PC-3 (cell line): ENCODE measurements around the gene SLC25A12. TPM values are rescaled to one million over a fixed set of nuclear protein-coding genes. Genes with fewer than 3 reads are reported as not detected.

Source experiments
- ATAC-seq: fragments of 200-7000 bp; cut with Tn5 transposase; 2 replicates; pipeline ENCODE4 v1.9.1; 2020; ENCODE audit warnings: mild to moderate bottlenecking, moderate library complexity
- BruUV-seq: library from RNA; stranded (reverse); fragments of 400-500 nt; replicated peaks from 2 replicates; lab custom pipeline; 2021; lab: Mats Ljungman, UMichigan
- CTCF ChIA-PET: fragments of 300-600 bp; sonication (Branson Sonifier 250); formaldehyde crosslinking; loops from one replicate; lab custom pipeline; 2022; ENCODE audit warnings: antibody characterized with exemption; lab: Charles Lee
- POLR2A ChIA-PET: fragments of 300-600 bp; sonication (Branson Sonifier 250); formaldehyde crosslinking; loops from one replicate; lab custom pipeline; 2022; ENCODE audit warnings: antibody characterized with exemption; ENCODE audit not compliant: unreplicated experiment; lab: Charles Lee
- DNase-seq: peaks from one replicate; pipeline ENCODE4 v3.0.0-alpha.2; 2015
- H2AFZ ChIP-seq: fragments of 300-600 bp; sonication (generic); 2 replicates; pipeline ENCODE4 v1.6.0; 2016; ENCODE audit warnings: antibody characterized with exemption, low read length
- H3F3A ChIP-seq: fragments of 300-600 bp; sonication (generic); one replicate; pipeline ENCODE4 v1.6.0; 2017; ENCODE audit warnings: antibody characterized with exemption, low read length, control low read depth, mild to moderate bottlenecking; ENCODE audit not compliant: unreplicated experiment
- H3K27ac ChIP-seq: fragments of 300-600 bp; sonication (generic); 2 replicates; pipeline ENCODE4 v1.5.1; 2016; ENCODE audit warnings: mild to moderate bottlenecking, low read length
- H3K27me3 ChIP-seq: fragments of 300-600 bp; sonication (generic); 2 replicates; pipeline ENCODE4 v1.6.1; 2016; ENCODE audit warnings: low read length, mixed read lengths
- H3K36me3 ChIP-seq: fragments of 300-600 bp; sonication (generic); 2 replicates; pipeline ENCODE4 v1.6.1; 2016; ENCODE audit warnings: low read depth, mixed run types, low read length, mixed read lengths
- H3K4me1 ChIP-seq: fragments of 300-600 bp; sonication (generic); 2 replicates; pipeline ENCODE4 v1.5.1; 2016; ENCODE audit warnings: low read length; ENCODE audit not compliant: insufficient read depth
- H3K4me2 ChIP-seq: fragments of 300-600 bp; sonication (generic); 2 replicates; pipeline ENCODE4 v1.6.0; 2016; ENCODE audit warnings: low read length
- H3K4me3 ChIP-seq: fragments of 300-600 bp; sonication (generic); 2 replicates; pipeline ENCODE4 v1.5.1; 2016; ENCODE audit warnings: mild to moderate bottlenecking, low read length, mixed read lengths
- H3K79me2 ChIP-seq: fragments of 300-600 bp; sonication (generic); 2 replicates; pipeline ENCODE4 v1.6.1; 2017; ENCODE audit warnings: low read length, mixed read lengths
- H3K9ac ChIP-seq: fragments of 300-600 bp; sonication (generic); 2 replicates; pipeline ENCODE4 v1.6.0; 2016; ENCODE audit warnings: mild to moderate bottlenecking, low read length
- H3K9me2 ChIP-seq: fragments of 300-600 bp; sonication (generic); replicated peaks from 2 replicates; pipeline ENCODE4 v1.6.1; 2016; ENCODE audit warnings: mixed run types, low read length, mixed read lengths
- H3K9me3 ChIP-seq: fragments of 300-600 bp; sonication (generic); 2 replicates; pipeline ENCODE4 v1.6.1; 2016; ENCODE audit warnings: low read length, mixed read lengths
- H4K20me1 ChIP-seq: fragments of 300-600 bp; sonication (generic); 2 replicates; pipeline ENCODE4 v1.6.1; 2016; ENCODE audit warnings: low read length, mixed read lengths
- CTCF ChIP-seq: fragments of 300-600 bp; sonication (generic); conservative IDR thresholded peaks from 2 replicates; pipeline ENCODE4 v1.5.1; 2017; ENCODE audit warnings: antibody characterized with exemption, low read depth, mild to moderate bottlenecking, low read length
- EZH2 ChIP-seq: fragments of 300-600 bp; sonication (generic); IDR thresholded peaks from one replicate; pipeline ENCODE4 v1.6.1; 2017; ENCODE audit warnings: antibody characterized with exemption, mild to moderate bottlenecking, low read length; ENCODE audit not compliant: unreplicated experiment
- EZH2phosphoT487 ChIP-seq: fragments of 300-600 bp; sonication (generic); IDR thresholded peaks from 2 replicates; pipeline ENCODE4 v1.6.1; 2018; ENCODE audit warnings: mild to moderate bottlenecking, antibody characterized with exemption, low read length, borderline replicate concordance
- intact Hi-C: fragments of 100-400 bp; cut with micrococcal nuclease; formaldehyde crosslinking; loops from 2 replicates; pipeline ENCODE4 v1.9.0; 2023
- total RNA-seq: library from RNA; depleted of rRNA; stranded (reverse); fragments of >200 nt; gene quantifications from 2 replicates; pipeline ENCODE4 v1.2.3, GENCODE V29; 2014

Gene SLC25A12
- total RNA-seq, 1 experiment from 2014 or later, result 18.4 TPM

- no peak for DNase-seq
- TF ChIP-seq EZH2phosphoT487, result no peak
- ChIA-PET POLR2A (interaction anchor here (0.6 kb wide), 1 partner anchor 490 kb away, joined by 12 read pairs; no protein-coding TSS in a partner anchor), CTCF (no interaction called here)
- Histone ChIP-seq H3K9me2 (no peaks in the 10 kb centered on the region), H4K20me1 (peaks cover 10% of the 10 kb centered on the region), H2AFZ (no peak overlapping the region), H3K4me3 (no peak overlapping the region), H3F3A (no peaks in the 10 kb centered on the region), H3K9ac (no peak overlapping the region), H3K79me2 (peaks cover 80% of the 10 kb centered on the region), H3K27me3 (no peaks in the 10 kb centered on the region), H3K4me1 (no peaks in the 10 kb centered on the region), H3K4me2 (no peak overlapping the region), H3K27ac (no peak overlapping the region), H3K9me3 (no peaks in the 10 kb centered on the region), H3K36me3 (no peaks in the 10 kb centered on the region)
- no TSS peak for BruUV-seq
- intact Hi-C loops, result no loop called here
- ATAC-seq, result no peak
Measured at GRCh38 chr2:171939743-171940071, 45.7 kb upstream of the SLC25A12 start.

GRCh38 chr2:171939058-171939742 lies 45.2 kb upstream of the SLC25A12 start:
- H3K36me3 ChIP-seq, result peaks cover 2% of the 10 kb centered on the region
- H3K4me1 ChIP-seq, result no peaks in the 10 kb centered on the region
- no peak overlapping the region for H3K4me2 ChIP-seq
- no peaks in the 10 kb centered on the region for H3K9me3 ChIP-seq
- H4K20me1 ChIP-seq, result peaks cover 10% of the 10 kb centered on the region
- CTCF ChIA-PET, result no interaction called here
- ATAC-seq (no peak), DNase-seq (no peak)
- no peak overlapping the region for H3K27ac ChIP-seq
- H3K4me3 ChIP-seq, result no peak overlapping the region
- H3K9me2 ChIP-seq, result no peaks in the 10 kb centered on the region
- no peaks in the 10 kb centered on the region for H3F3A ChIP-seq
- POLR2A ChIA-PET, result no interaction called here
- no peaks in the 10 kb centered on the region for H3K27me3 ChIP-seq
- intact Hi-C loops, result no loop called here
- no peak overlapping the region for H2AFZ ChIP-seq
- no peak for TF ChIP-seq EZH2phosphoT487
- TF ChIP-seq CTCF, result no peak
- TF ChIP-seq EZH2, result no peak
- no peak overlapping the region for H3K9ac ChIP-seq
- no TSS peak for BruUV-seq
- H3K79me2 ChIP-seq, result peaks cover 80% of the 10 kb centered on the region

GRCh38 chr2:171930385-171930784 lies 36.3 kb upstream of the SLC25A12 start:
- no peak overlapping the region for H2AFZ ChIP-seq
- no peak overlapping the region for H3K4me2 ChIP-seq
- intact Hi-C loops, result no loop called here
- H3K9ac ChIP-seq, result no peak overlapping the region
- H3K36me3 ChIP-seq, result peaks cover 27% of the 10 kb centered on the region
- BruUV-seq, result no TSS peak
- DNase-seq (no peak), ATAC-seq (no peak)
- ChIA-PET CTCF (no interaction called here), POLR2A (no interaction called here)
- 0 out of 2 replicates have a peak, but pooled peaks cover 5% of the 10 kb centered on the region for H4K20me1 ChIP-seq
- H3K27me3 ChIP-seq, result no peaks in the 10 kb centered on the region
- H3K4me1 ChIP-seq, result no peaks in the 10 kb centered on the region
- TF ChIP-seq EZH2phosphoT487, result no peak
- TF ChIP-seq CTCF, result no peak
- TF ChIP-seq EZH2, result no peak
- no peak overlapping the region for H3K4me3 ChIP-seq
- no peaks in the 10 kb centered on the region for H3K9me2 ChIP-seq
- no peaks in the 10 kb centered on the region for H3K9me3 ChIP-seq
- peaks cover 96% of the 10 kb centered on the region for H3K79me2 ChIP-seq
- no peaks in the 10 kb centered on the region for H3F3A ChIP-seq
- H3K27ac ChIP-seq, result no peak overlapping the region
